Peyer's patch (tissue), 4 donors: ENCODE results near the gene ZNRF3. TPM values are rescaled to one million over a fixed set of nuclear protein-coding genes. Genes with fewer than 3 reads are reported as not detected.
"Not testable (repeated sequence)": the region's sequence is repeated elsewhere in the genome, so short reads cannot be mapped to it uniquely, and the experiment has no call there.

Source experiments
- DNase-seq, 3 donors: peaks; one replicate each; pipeline ENCODE4 v3.0.0-alpha.2; 2017 to 2019
- H3K27ac ChIP-seq, 4 donors: fragments of 200-600 bp; sonication (generic); one replicate each; pipeline ENCODE4 v1.5.1; 2016 to 2019
- H3K27me3 ChIP-seq, 2 donors: fragments of 200-600 bp; sonication (generic); one replicate each; pipeline ENCODE4 v1.5.1; 2019
- H3K36me3 ChIP-seq, 3 donors: fragments of 200-600 bp; sonication (generic); one replicate each; pipeline ENCODE4 v1.5.1; 2016 to 2019
- H3K4me1 ChIP-seq, 4 donors: fragments of 200-600 bp; sonication (generic); one replicate each; pipeline ENCODE4 v1.5.1; 2016 to 2019
- H3K4me3 ChIP-seq, 4 donors: fragments of 200-600 bp; sonication (generic); 1 replicate in 3 of 4; 2 replicates in 1 of 4; pipeline ENCODE4 v1.5.1; 2016 to 2019; ENCODE audit warnings: mild to moderate bottlenecking in 1 of 4
- H3K9me3 ChIP-seq, 4 donors: fragments of 200-600 bp; sonication (generic); one replicate each; pipeline ENCODE4 v1.5.1; 2016 to 2019; ENCODE audit warnings: mild to moderate bottlenecking in 1 of 4
- CTCF ChIP-seq, 6 experiments: fragments of 450-650 bp in 4 of 6; fragments of 200-600 bp in 2 of 6; sonication (generic) in 1 of 6; IDR thresholded peaks; one replicate each; pipeline ENCODE4 v1.5.1; 2017 to 2019; ENCODE audit warnings: antibody characterized with exemption in 6 of 6, mild to moderate bottlenecking in 3 of 6, moderate library complexity in 1 of 6
- POLR2A ChIP-seq, 2 donors: fragments of 450-650 bp; IDR thresholded peaks; one replicate each; pipeline ENCODE4 v1.5.1; 2017; ENCODE audit warnings: antibody characterized with exemption in 2 of 2, mild to moderate bottlenecking in 2 of 2, moderate library complexity in 2 of 2
- total RNA-seq, 4 donors: library from RNA; depleted of rRNA; stranded (reverse); fragments of >200 nt; gene quantifications; one replicate each; pipeline ENCODE4 v1.1.0, GENCODE V29; 2016

ZNRF3 gene
- total RNA-seq, 4 donors from 2014 or later, result 5.8 to 17.6 (median 8.0) TPM

GRCh38 chr22:28867191-28867590 is 16.2 kb upstream of the ZNRF3 start:
- Histone ChIP-seq H3K36me3 (no peaks in the 10 kb centered on the region), H3K9me3 (no peaks in the 10 kb centered on the region), H3K4me3 (no peak overlapping the region), H3K4me1 (no peaks in the 10 kb centered on the region), H3K27ac (no peak overlapping the region), H3K27me3 (no peaks in the 10 kb centered on the region)
- no peak for TF ChIP-seq CTCF (IDR thresholded peaks at IDR 0.05)
- no peak for TF ChIP-seq POLR2A (IDR thresholded peaks at IDR 0.05)
- DNase-seq, result no peak

GRCh38 chr22:28868389-28868788 is 15.0 kb upstream of the ZNRF3 start:
- H3K9me3 ChIP-seq, DNase-seq, H3K4me1 ChIP-seq, H3K4me3 ChIP-seq, H3K27me3 ChIP-seq, H3K27ac ChIP-seq, H3K36me3 ChIP-seq: not testable (repeated sequence)

GRCh38 chr22:28869736-28870135 is 13.6 kb upstream of the ZNRF3 start:
- Histone ChIP-seq H3K4me1 (no peaks in the 10 kb centered on the region), H3K27ac (no peak overlapping the region), H3K27me3 (no peaks in the 10 kb centered on the region), H3K9me3 (no peaks in the 10 kb centered on the region), H3K4me3 (no peak overlapping the region), H3K36me3 (no peaks in the 10 kb centered on the region)
- DNase-seq, result no peak
- TF ChIP-seq POLR2A (IDR thresholded peaks at IDR 0.05) (no peak), CTCF (IDR thresholded peaks at IDR 0.05) (no peak)

GRCh38 chr22:28873183-28873963 is 10.0 kb upstream of the ZNRF3 start:
- no peak overlapping the region for H3K4me3 ChIP-seq
- H3K9me3 ChIP-seq, result no peaks in the 10 kb centered on the region
- H3K36me3 ChIP-seq, result no peaks in the 10 kb centered on the region
- H3K4me1 ChIP-seq, result no peaks in the 10 kb centered on the region
- no peak overlapping the region for H3K27ac ChIP-seq
- no peak for TF ChIP-seq CTCF (IDR thresholded peaks at IDR 0.05)
- no peak for TF ChIP-seq POLR2A (IDR thresholded peaks at IDR 0.05)
- no peak for DNase-seq
- H3K27me3 ChIP-seq, result no peaks in the 10 kb centered on the region

GRCh38 chr22:28874061-28874460 is 9.3 kb upstream of the ZNRF3 start:
- DNase-seq, result no peak
- Histone ChIP-seq H3K4me1 (no peaks in the 10 kb centered on the region), H3K4me3 (no peak overlapping the region), H3K27ac (no peak overlapping the region), H3K9me3 (no peaks in the 10 kb centered on the region), H3K36me3 (no peaks in the 10 kb centered on the region), H3K27me3 (no peaks in the 10 kb centered on the region)
- no peak for TF ChIP-seq CTCF (IDR thresholded peaks at IDR 0.05)
- TF ChIP-seq POLR2A (IDR thresholded peaks at IDR 0.05), result no peak

- no peaks in the 10 kb centered on the region for H3K36me3 ChIP-seq
- DNase-seq, result peak in 1 of 3 donors; percentile 14
- no peak for TF ChIP-seq CTCF (IDR thresholded peaks at IDR 0.05)
- no peak for TF ChIP-seq POLR2A (IDR thresholded peaks at IDR 0.05)
- H3K27me3 ChIP-seq, result no peaks in the 10 kb centered on the region
- H3K4me1 ChIP-seq, result no peaks in the 10 kb centered on the region
- no peak overlapping the region for H3K27ac ChIP-seq
- H3K4me3 ChIP-seq, result no peak overlapping the region
- H3K9me3 ChIP-seq, result no peaks in the 10 kb centered on the region
Measured at GRCh38 chr22:28874811-28875320, 8.5 kb upstream of the ZNRF3 start.
